Activated CD8-positive, alpha-beta T cell treated with anti-CD3 and anti-CD28 coated beads for 36 hours (primary cell): ENCODE data around the gene MACROD2. TPM values are rescaled to one million over a fixed set of nuclear protein-coding genes. Genes with fewer than 3 reads are reported as not detected.

Source experiments
- ATAC-seq: fragments of 200-7000 bp; cut with Tn5 transposase; one replicate; pipeline ENCODE4 v1.10.0; 2021; ENCODE audit warnings: mild to moderate bottlenecking, moderate library complexity
- CTCF ChIA-PET: fragments of 350-600 bp; sonication (Branson Sonifier 250); formaldehyde crosslinking; loops from one replicate; lab custom pipeline; 2021; ENCODE audit warnings: antibody characterized with exemption; lab: Charles Lee
- POLR2A ChIA-PET: fragments of 350-600 bp; sonication (Branson Sonifier 250); formaldehyde crosslinking; loops from one replicate; lab custom pipeline; 2021; ENCODE audit warnings: antibody characterized with exemption; lab: Charles Lee
- DNase-seq: peaks from one replicate; pipeline ENCODE4 v3.0.0-alpha.2; 2020
- H3K27ac Mint-ChIP-seq: one replicate; pipeline ENCODE4 v1.8.0; 2021; ENCODE audit warnings: mild to moderate bottlenecking, mixed read lengths
- H3K27me3 Mint-ChIP-seq: one replicate; pipeline ENCODE4 v1.8.0; 2021; ENCODE audit warnings: mixed read lengths
- H3K36me3 Mint-ChIP-seq: one replicate; pipeline ENCODE4 v1.8.0; 2021; ENCODE audit warnings: low read depth, mixed read lengths
- H3K4me1 Mint-ChIP-seq: one replicate; pipeline ENCODE4 v1.8.0; 2021; ENCODE audit warnings: low read depth, mixed read lengths
- H3K4me3 Mint-ChIP-seq: one replicate; pipeline ENCODE4 v1.8.0; 2021; ENCODE audit warnings: mild to moderate bottlenecking, moderate library complexity, mixed read lengths
- H3K9me3 Mint-ChIP-seq: one replicate; pipeline ENCODE4 v1.8.0; 2021; ENCODE audit warnings: mixed read lengths
- CTCF ChIP-seq: fragments of 200-600 bp; IDR thresholded peaks from one replicate; pipeline ENCODE4 v1.8.0; 2022; ENCODE audit warnings: antibody characterized with exemption, mild to moderate bottlenecking
- intact Hi-C: fragments of 100-400 bp; cut with micrococcal nuclease; formaldehyde crosslinking; loops from one replicate; pipeline ENCODE4 v1.10.0; 2022
- total RNA-seq, 2 experiments: library from RNA; stranded (reverse); gene quantifications; one replicate each; pipeline ENCODE4 v1.2.3, GENCODE V29; 2021

The MACROD2 gene
- total RNA-seq, 2 experiments from 2014 or later = not detected

GRCh38 chr20:14829906-14830305 lies 834.6 kb downstream of the MACROD2 start:
- intact Hi-C loops = no loop called here
- ChIA-PET POLR2A (no interaction called here), CTCF (no interaction called here)
- Mint-ChIP-seq H3K4me3 (no peak overlapping the region), H3K9me3 (no peaks in the 10 kb centered on the region), H3K27ac (no peak overlapping the region), H3K4me1 (no peaks in the 10 kb centered on the region), H3K27me3 (no peaks in the 10 kb centered on the region), H3K36me3 (no peaks in the 10 kb centered on the region)
- TF ChIP-seq CTCF = no peak
- DNase-seq = no peak
- ATAC-seq = no peak

- ChIA-PET POLR2A (no interaction called here), CTCF (no interaction called here)
- intact Hi-C loops = no loop called here
- TF ChIP-seq CTCF = no peak
- H3K4me3 Mint-ChIP-seq = no peak overlapping the region
- DNase-seq (no peak), ATAC-seq (no peak)
- no peaks in the 10 kb centered on the region for H3K9me3 Mint-ChIP-seq
- H3K27me3 Mint-ChIP-seq = no peaks in the 10 kb centered on the region
- no peaks in the 10 kb centered on the region for H3K36me3 Mint-ChIP-seq
- H3K27ac Mint-ChIP-seq = no peak overlapping the region
- H3K4me1 Mint-ChIP-seq = no peaks in the 10 kb centered on the region
Observed at GRCh38 chr20:14830466-14830865, 835.1 kb downstream of the MACROD2 start.

- no peak for ATAC-seq
- no peak overlapping the region for H3K27ac Mint-ChIP-seq
- no peak for TF ChIP-seq CTCF
- H3K9me3 Mint-ChIP-seq = no peaks in the 10 kb centered on the region
- ChIA-PET CTCF (no interaction called here), POLR2A (no interaction called here)
- H3K36me3 Mint-ChIP-seq = no peaks in the 10 kb centered on the region
- H3K27me3 Mint-ChIP-seq = no peaks in the 10 kb centered on the region
- H3K4me3 Mint-ChIP-seq = no peak overlapping the region
- DNase-seq = no peak
- intact Hi-C loops = no loop called here
- no peaks in the 10 kb centered on the region for H3K4me1 Mint-ChIP-seq
Observed at GRCh38 chr20:14830899-14831298, 835.6 kb downstream of the MACROD2 start.

GRCh38 chr20:14832630-14833029 lies 837.3 kb downstream of the MACROD2 start:
- DNase-seq = peak; percentile 4
- CTCF ChIA-PET = no interaction called here

More at GRCh38 chr20:14832630-14833029, 837.3 kb downstream of the MACROD2 start:
- Mint-ChIP-seq H3K4me1 (no peaks in the 10 kb centered on the region), H3K36me3 (no peaks in the 10 kb centered on the region), H3K27me3 (no peaks in the 10 kb centered on the region), H3K9me3 (no peaks in the 10 kb centered on the region), H3K27ac (no peak overlapping the region), H3K4me3 (no peak overlapping the region)
- POLR2A ChIA-PET = no interaction called here
- ATAC-seq = peak; percentile 53
- intact Hi-C loops = no loop called here
- no peak for TF ChIP-seq CTCF
